ENCODE measurements around the gene DMAC1. TPM values are rescaled to one million over a fixed set of nuclear protein-coding genes. Genes with fewer than 3 reads are reported as not detected.

Gene DMAC1
- total and polyA plus RNA-seq, 3 donors from 2014 or later = 17.2 to 47.9 (median 17.5) TPM

GRCh38 chr9:7790022-7790818 lies 9.4 kb downstream of the DMAC1 start:
- intact Hi-C loops (cut with DNase I; ENCODE audit: low total_unique reads) = no loop called here
- no peaks in the 10 kb centered on the region for H3K36me3 ChIP-seq (ENCODE audit: low read depth, missing control alignments)
- H3K27ac ChIP-seq = no peak overlapping the region
- no peaks in the 10 kb centered on the region for H3K4me1 ChIP-seq
- H3K9me3 ChIP-seq = no peaks in the 10 kb centered on the region
- DNase-seq = no peak
- whole genome bisulfite sequencing, 2 donors = 41 to 51% methylated on average over 7 to 12 of the region's 12 CpGs
- no peaks in the 10 kb centered on the region for H3K27me3 ChIP-seq
- H3K4me3 ChIP-seq = no peak overlapping the region
- TF ChIP-seq CTCF (IDR thresholded peaks at IDR 0.05) (no peak), POLR2A (IDR thresholded peaks at IDR 0.05) (no peak)

GRCh38 chr9:7788772-7789171 lies 10.8 kb downstream of the DMAC1 start:
- no peaks in the 10 kb centered on the region for H3K9me3 ChIP-seq
- H3K27ac ChIP-seq = no peak overlapping the region
- 87 to 100% methylated on average over 1 to 3 of the region's 3 CpGs for WGBS, 2 donors
- intact Hi-C loops (cut with DNase I; ENCODE audit: low total_unique reads) = no loop called here
- no peak for DNase-seq
- no peaks in the 10 kb centered on the region for H3K4me1 ChIP-seq
- H3K4me3 ChIP-seq = no peak overlapping the region
- no peaks in the 10 kb centered on the region for H3K36me3 ChIP-seq (ENCODE audit: low read depth, missing control alignments)
- TF ChIP-seq POLR2A (IDR thresholded peaks at IDR 0.05) = no peak
- no peak for TF ChIP-seq CTCF (IDR thresholded peaks at IDR 0.05)
- H3K27me3 ChIP-seq = no peaks in the 10 kb centered on the region

GRCh38 chr9:7785813-7786212 lies 13.8 kb downstream of the DMAC1 start:
- H3K36me3 ChIP-seq (ENCODE audit: low read depth, missing control alignments) = no peaks in the 10 kb centered on the region
- H3K27ac ChIP-seq = no peak overlapping the region
- DNase-seq = no peak
- intact Hi-C loops (cut with DNase I; ENCODE audit: low total_unique reads) = no loop called here
- H3K4me3 ChIP-seq = no peak overlapping the region
- TF ChIP-seq CTCF (IDR thresholded peaks at IDR 0.05) (no peak), POLR2A (IDR thresholded peaks at IDR 0.05) (no peak)
- no peaks in the 10 kb centered on the region for H3K27me3 ChIP-seq
- H3K9me3 ChIP-seq = no peaks in the 10 kb centered on the region
- H3K4me1 ChIP-seq = no peaks in the 10 kb centered on the region
- WGBS, 2 donors = 81 to 95% methylated on average over 3 of the region's 3 CpGs

GRCh38 chr9:7784472-7784871 lies 15.1 kb downstream of the DMAC1 start:
- Histone ChIP-seq H3K36me3 (ENCODE audit: low read depth, missing control alignments) (no peaks in the 10 kb centered on the region), H3K27ac (no peak overlapping the region), H3K9me3 (no peaks in the 10 kb centered on the region), H3K4me1 (no peaks in the 10 kb centered on the region), H3K27me3 (no peaks in the 10 kb centered on the region), H3K4me3 (no peak overlapping the region)
- 88 to 90% methylated on average over 6 of the region's 6 CpGs for WGBS, 2 donors
- intact Hi-C loops (cut with DNase I; ENCODE audit: low total_unique reads) = no loop called here
- no peak for TF ChIP-seq CTCF (IDR thresholded peaks at IDR 0.05)
- TF ChIP-seq POLR2A (IDR thresholded peaks at IDR 0.05) = no peak
- no peak for DNase-seq

- WGBS, 2 donors = 89 to 90% methylated on average over 5 of the region's 5 CpGs
- H3K9me3 ChIP-seq = no peaks in the 10 kb centered on the region
- no peaks in the 10 kb centered on the region for H3K36me3 ChIP-seq (ENCODE audit: low read depth, missing control alignments)
- TF ChIP-seq POLR2A (IDR thresholded peaks at IDR 0.05) (no peak), CTCF (IDR thresholded peaks at IDR 0.05) (no peak)
- H3K4me1 ChIP-seq = no peaks in the 10 kb centered on the region
- intact Hi-C loops (cut with DNase I; ENCODE audit: low total_unique reads) = no loop called here
- no peak for DNase-seq
- H3K4me3 ChIP-seq = no peak overlapping the region
- no peak overlapping the region for H3K27ac ChIP-seq
- no peaks in the 10 kb centered on the region for H3K27me3 ChIP-seq
Measured at GRCh38 chr9:7783635-7784063, 15.9 kb downstream of the DMAC1 start.
